Nasal cavity respiratory epithelium epithelial cell of viscerocranial mucosa (primary cell): ENCODE measurements around the gene SPOCK3. TPM values are rescaled to one million over a fixed set of nuclear protein-coding genes. Genes with fewer than 3 reads are reported as not detected.

Experiments
- total RNA-seq: library from RNA; depleted of rRNA; stranded (reverse); fragments of >200 nt; gene quantifications from 2 replicates; pipeline ENCODE4 v1.2.3, GENCODE V29; 2014

The SPOCK3 gene
- 0.34 and 2.3 TPM in 2 replicates for total RNA-seq

GRCh38 chr4:167234316-167234881 lies at the start of gene SPOCK3:
TSS of gene SPOCK3 (minus strand) at chr4:167234494.

